ENCODE results near the gene SPIRE2.

SPIRE2 gene

GRCh38 chr16:89890200-89890599, 61.9 kb downstream of the SPIRE2 start:
- in situ Hi-C loops (cut with HindIII; ENCODE audit: low pct_ligation_motif_present, low sequenced_read_pairs) = no loop called here
- Histone ChIP-seq H3K27me3 (replicated peaks) (no peaks in the 10 kb centered on the region), H3K36me3 (replicated peaks) (peaks cover 85% of the 10 kb centered on the region), H3K27ac (no peak overlapping the region), H3K4me3 (ENCODE audit: low read depth, low read length) (no peak overlapping the region)
- no peak for DNase-seq
- no peak for TF ChIP-seq CTCF (IDR thresholded peaks at IDR 0.05; ENCODE audit: low read depth, low read length, missing control alignments)

- in situ Hi-C loops (cut with HindIII; ENCODE audit: low pct_ligation_motif_present, low sequenced_read_pairs) = no loop called here
- DNase-seq = no peak
- no peaks in the 10 kb centered on the region for H3K27me3 ChIP-seq (replicated peaks)
- no peak overlapping the region for H3K4me3 ChIP-seq (ENCODE audit: low read depth, low read length)
- TF ChIP-seq CTCF (IDR thresholded peaks at IDR 0.05; ENCODE audit: low read depth, low read length, missing control alignments) = no peak
- H3K36me3 ChIP-seq (replicated peaks) = peaks cover 85% of the 10 kb centered on the region
- no peak overlapping the region for H3K27ac ChIP-seq
Measured at GRCh38 chr16:89890886-89891657, 62.8 kb downstream of the SPIRE2 start.

- H3K27ac ChIP-seq = no peak overlapping the region
Measured at GRCh38 chr16:89892055-89892630, 63.9 kb downstream of the SPIRE2 start.

GRCh38 chr16:89892635-89893034, 64.4 kb downstream of the SPIRE2 start:
- in situ Hi-C loops (cut with HindIII; ENCODE audit: low pct_ligation_motif_present, low sequenced_read_pairs) = no loop called here
- DNase-seq = no peak
- H3K4me3 ChIP-seq (ENCODE audit: low read depth, low read length) = no peak overlapping the region
- peaks cover 78% of the 10 kb centered on the region for H3K36me3 ChIP-seq (replicated peaks)
- H3K27ac ChIP-seq = no peak overlapping the region
- H3K27me3 ChIP-seq (replicated peaks) = no peaks in the 10 kb centered on the region
- TF ChIP-seq CTCF (IDR thresholded peaks at IDR 0.05; ENCODE audit: low read depth, low read length, missing control alignments) = no peak

More at GRCh38 chr16:89892055-89892630, 63.9 kb downstream of the SPIRE2 start:
- peaks cover 78% of the 10 kb centered on the region for H3K36me3 ChIP-seq (replicated peaks)
- in situ Hi-C loops (cut with HindIII; ENCODE audit: low pct_ligation_motif_present, low sequenced_read_pairs) = no loop called here
- no peaks in the 10 kb centered on the region for H3K27me3 ChIP-seq (replicated peaks)
- no peak for DNase-seq
- no peak for TF ChIP-seq CTCF (IDR thresholded peaks at IDR 0.05; ENCODE audit: low read depth, low read length, missing control alignments)
- no peak overlapping the region for H3K4me3 ChIP-seq (ENCODE audit: low read depth, low read length)

- Histone ChIP-seq H3K27ac (no peak overlapping the region), H3K4me3 (ENCODE audit: low read depth, low read length) (no peak overlapping the region), H3K36me3 (replicated peaks) (peaks cover 81% of the 10 kb centered on the region), H3K27me3 (replicated peaks) (no peaks in the 10 kb centered on the region)
- no peak for DNase-seq
- no peak for TF ChIP-seq CTCF (IDR thresholded peaks at IDR 0.05; ENCODE audit: low read depth, low read length, missing control alignments)
- in situ Hi-C loops (cut with HindIII; ENCODE audit: low pct_ligation_motif_present, low sequenced_read_pairs) = no loop called here
Measured at GRCh38 chr16:89893642-89894548, 65.6 kb downstream of the SPIRE2 start.
